PC-9 (cell line): ENCODE measurements around the gene CCNH. TPM values are rescaled to one million over a fixed set of nuclear protein-coding genes. Genes with fewer than 3 reads are reported as not detected.

ENCODE experiments used
- BruUV-seq: library from RNA; stranded (reverse); fragments of 400-500 nt; replicated peaks from 2 replicates; lab custom pipeline; 2021; lab: Mats Ljungman, UMichigan
- CTCF ChIA-PET: fragments of 300-600 bp; sonication (Branson Sonifier 250); formaldehyde crosslinking; loops from one replicate; lab custom pipeline; 2022; ENCODE audit warnings: antibody characterized with exemption; lab: Charles Lee
- POLR2A ChIA-PET: fragments of 300-600 bp; sonication (Branson Sonifier 250); formaldehyde crosslinking; loops from one replicate; lab custom pipeline; 2022; ENCODE audit warnings: antibody characterized with exemption; ENCODE audit not compliant: unreplicated experiment; lab: Charles Lee
- DNase-seq, 2 experiments: peaks; one replicate each; pipeline versions ENCODE4 v3.0.0 to v3.0.0-alpha.2; 2015 to 2022; ENCODE audit warnings: mixed read lengths in 1 of 2
- H2AFZ ChIP-seq: fragments of 200-600 bp; sonication (generic); 2 replicates; pipeline ENCODE4 v1.8.1; 2017; ENCODE audit warnings: antibody characterized with exemption
- H3F3A ChIP-seq: fragments of 200-600 bp; sonication (generic); 2 replicates; pipeline ENCODE4 v1.8.1; 2017; ENCODE audit warnings: antibody characterized with exemption, mild to moderate bottlenecking, low read depth; ENCODE audit not compliant: insufficient read depth
- H3K27ac ChIP-seq: fragments of 200-600 bp; sonication (generic); 2 replicates; pipeline ENCODE4 v1.6.1; 2016; ENCODE audit warnings: mixed run types
- H3K27me3 ChIP-seq: fragments of 200-600 bp; sonication (generic); 2 replicates; pipeline ENCODE4 v1.6.1; 2016; ENCODE audit warnings: low read depth, mixed run types; ENCODE audit not compliant: insufficient read depth
- H3K36me3 ChIP-seq: fragments of 200-600 bp; sonication (generic); 2 replicates; pipeline ENCODE4 v1.6.1; 2016; ENCODE audit warnings: low read depth, mixed run types
- H3K4me1 ChIP-seq: fragments of 200-600 bp; sonication (generic); replicated peaks from 2 replicates; pipeline ENCODE4 v1.6.1; 2016; ENCODE audit warnings: mixed run types; ENCODE audit not compliant: insufficient read depth
- H3K4me2 ChIP-seq: fragments of 200-600 bp; sonication (generic); 2 replicates; pipeline ENCODE4 v1.6.1; 2017; ENCODE audit warnings: mixed run types
- H3K4me3 ChIP-seq: fragments of 200-600 bp; sonication (generic); 2 replicates; pipeline ENCODE4 v1.6.1; 2016; ENCODE audit warnings: mixed run types
- H3K79me2 ChIP-seq: fragments of 200-600 bp; sonication (generic); 2 replicates; pipeline ENCODE4 v1.6.1; 2017; ENCODE audit warnings: low read depth, mixed run types
- H3K9me2 ChIP-seq: fragments of 200-600 bp; sonication (generic); 2 replicates; pipeline ENCODE4 v1.8.1; 2017; ENCODE audit warnings: mild to moderate bottlenecking; ENCODE audit not compliant: insufficient read depth
- H3K9me3 ChIP-seq: fragments of 200-600 bp; sonication (generic); 2 replicates; pipeline ENCODE4 v1.8.1; 2016; ENCODE audit warnings: low read depth; ENCODE audit not compliant: insufficient read depth
- H4K20me1 ChIP-seq: fragments of 200-600 bp; sonication (generic); 2 replicates; pipeline ENCODE4 v1.8.1; 2017; ENCODE audit not compliant: insufficient read depth
- EZH2 ChIP-seq: fragments of 200-600 bp; sonication (generic); IDR thresholded peaks from 2 replicates; pipeline ENCODE4 v1.8.0; 2017; ENCODE audit warnings: antibody characterized with exemption, low read depth
- intact Hi-C: fragments of 100-400 bp; cut with micrococcal nuclease; formaldehyde crosslinking; loops from one replicate; pipeline ENCODE4 v1.10.0; 2022; ENCODE audit not compliant: unreplicated experiment
- total RNA-seq: library from RNA; stranded (reverse); gene quantifications from 2 replicates; pipeline ENCODE4 v1.2.3, GENCODE V29; 2021
- TF ChIP-seq, protein P1 (sequence below): fragments of 200-600 bp; sonication (generic); conservative IDR thresholded peaks from 2 replicates; pipeline ENCODE4 v1.6.1; 2017; ENCODE audit warnings: mixed run types, antibody characterized with exemption, mild to moderate bottlenecking, moderate library complexity

CCNH gene
- total RNA-seq, 1 experiment from 2014 or later, result 38.5 TPM

DNA sequence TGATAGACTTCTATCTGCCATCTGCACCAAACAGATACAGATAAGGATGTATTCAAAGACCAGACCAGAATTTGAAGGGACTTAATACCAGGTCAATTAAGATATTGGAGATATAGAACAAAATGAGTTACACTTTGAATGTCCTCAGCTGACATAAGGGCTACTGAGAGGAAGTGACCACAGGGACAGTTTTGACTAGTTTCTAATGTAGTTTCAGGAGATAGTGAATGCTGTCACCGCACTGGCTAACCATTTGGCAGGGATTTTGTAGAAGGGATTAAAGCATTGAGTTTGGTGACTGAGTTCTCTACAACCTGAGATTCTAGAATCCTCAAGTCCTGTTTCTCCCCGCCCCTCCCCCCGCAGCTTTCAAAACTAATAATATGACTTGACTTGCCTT lies 22.7 kb downstream of the CCNH start:
- TF ChIP-seq, protein P1, sequence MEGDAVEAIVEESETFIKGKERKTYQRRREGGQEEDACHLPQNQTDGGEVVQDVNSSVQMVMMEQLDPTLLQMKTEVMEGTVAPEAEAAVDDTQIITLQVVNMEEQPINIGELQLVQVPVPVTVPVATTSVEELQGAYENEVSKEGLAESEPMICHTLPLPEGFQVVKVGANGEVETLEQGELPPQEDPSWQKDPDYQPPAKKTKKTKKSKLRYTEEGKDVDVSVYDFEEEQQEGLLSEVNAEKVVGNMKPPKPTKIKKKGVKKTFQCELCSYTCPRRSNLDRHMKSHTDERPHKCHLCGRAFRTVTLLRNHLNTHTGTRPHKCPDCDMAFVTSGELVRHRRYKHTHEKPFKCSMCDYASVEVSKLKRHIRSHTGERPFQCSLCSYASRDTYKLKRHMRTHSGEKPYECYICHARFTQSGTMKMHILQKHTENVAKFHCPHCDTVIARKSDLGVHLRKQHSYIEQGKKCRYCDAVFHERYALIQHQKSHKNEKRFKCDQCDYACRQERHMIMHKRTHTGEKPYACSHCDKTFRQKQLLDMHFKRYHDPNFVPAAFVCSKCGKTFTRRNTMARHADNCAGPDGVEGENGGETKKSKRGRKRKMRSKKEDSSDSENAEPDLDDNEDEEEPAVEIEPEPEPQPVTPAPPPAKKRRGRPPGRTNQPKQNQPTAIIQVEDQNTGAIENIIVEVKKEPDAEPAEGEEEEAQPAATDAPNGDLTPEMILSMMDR, result no peak
- TF ChIP-seq EZH2, result no peak
- H3K4me2 ChIP-seq, result no peak overlapping the region
- no peak overlapping the region for H2AFZ ChIP-seq
- H3K36me3 ChIP-seq, result peaks cover 66% of the 10 kb centered on the region
- no peak overlapping the region for H3K27ac ChIP-seq
- no peaks in the 10 kb centered on the region for H3K9me2 ChIP-seq
- CTCF ChIA-PET, result interaction anchor here (0.7 kb wide), 1 partner anchor 119 kb away, joined by 4 read pairs; no protein-coding TSS in a partner anchor
- H3K4me1 ChIP-seq, result peaks cover 22% of the 10 kb centered on the region
- POLR2A ChIA-PET, result interaction anchor here (0.6 kb wide), 1 partner anchor 42 kb away, joined by 4 read pairs; no protein-coding TSS in a partner anchor
- H4K20me1 ChIP-seq, result no peaks in the 10 kb centered on the region
- intact Hi-C loops, result no loop called here
- H3K79me2 ChIP-seq, result no peaks in the 10 kb centered on the region
- H3K27me3 ChIP-seq, result no peaks in the 10 kb centered on the region
- no peak overlapping the region for H3K4me3 ChIP-seq
- no peak for DNase-seq
- H3K9me3 ChIP-seq, result no peaks in the 10 kb centered on the region; the same call in 1 of the 2 replicates
- H3F3A ChIP-seq, result peaks cover 21% of the 10 kb centered on the region
- BruUV-seq, result no TSS peak

DNA sequence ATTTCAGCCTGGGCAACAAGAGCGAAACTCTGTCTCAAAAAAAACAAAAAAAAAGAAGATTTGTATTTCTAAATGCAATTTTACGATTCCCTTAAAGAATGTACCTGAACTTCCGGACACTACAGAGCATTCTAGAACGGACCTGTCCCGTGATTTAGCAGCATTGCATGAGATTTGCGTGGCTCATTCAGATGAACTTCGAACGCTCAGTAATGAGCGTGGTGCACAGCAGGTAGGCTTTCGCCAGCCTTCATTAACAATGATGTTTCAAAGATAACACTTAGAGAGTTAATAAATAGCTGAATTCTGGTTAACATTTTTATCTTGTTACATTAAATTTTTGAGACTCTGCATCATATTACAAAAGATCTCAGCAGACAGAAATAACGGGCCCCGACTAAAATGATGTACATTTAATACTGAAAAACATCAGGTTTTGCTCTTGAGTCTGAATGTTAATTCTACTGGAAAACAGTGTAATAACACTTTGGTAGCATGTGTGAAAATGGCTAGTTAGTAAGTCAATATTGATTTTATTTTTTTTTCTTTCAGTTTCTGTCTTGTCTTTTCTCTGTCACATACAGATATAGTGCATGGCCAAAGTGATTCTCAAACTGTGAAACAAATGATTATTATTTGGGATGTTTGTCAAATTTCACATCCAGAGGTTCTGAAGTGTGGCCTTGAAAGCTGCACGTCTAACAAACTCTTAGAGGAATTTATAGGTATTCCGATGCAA lies 23.3 kb downstream of the CCNH start:
- no peak for TF ChIP-seq EZH2
- TF ChIP-seq, protein P1, result no peak
- H3K27ac ChIP-seq, result no peak overlapping the region
- H2AFZ ChIP-seq, result no peak overlapping the region
- intact Hi-C loops, result no loop called here
- DNase-seq, result no peak
- no TSS peak for BruUV-seq
- no peaks in the 10 kb centered on the region for H3K27me3 ChIP-seq
- H3K36me3 ChIP-seq, result peaks cover 60% of the 10 kb centered on the region
- no peaks in the 10 kb centered on the region for H3K79me2 ChIP-seq
- no peaks in the 10 kb centered on the region for H3K9me2 ChIP-seq
- no peak overlapping the region for H3K4me3 ChIP-seq
- ChIA-PET CTCF (interaction anchor here (0.7 kb wide), 1 partner anchor 120 kb away, joined by 4 read pairs; no protein-coding TSS in a partner anchor), POLR2A (no interaction called here)
- H3K9me3 ChIP-seq, result no peaks in the 10 kb centered on the region; the same call in 1 of the 2 replicates
- no peak overlapping the region for H3K4me2 ChIP-seq
- H3F3A ChIP-seq, result peaks cover 15% of the 10 kb centered on the region
- peaks cover 16% of the 10 kb centered on the region for H3K4me1 ChIP-seq
- no peaks in the 10 kb centered on the region for H4K20me1 ChIP-seq

DNA sequence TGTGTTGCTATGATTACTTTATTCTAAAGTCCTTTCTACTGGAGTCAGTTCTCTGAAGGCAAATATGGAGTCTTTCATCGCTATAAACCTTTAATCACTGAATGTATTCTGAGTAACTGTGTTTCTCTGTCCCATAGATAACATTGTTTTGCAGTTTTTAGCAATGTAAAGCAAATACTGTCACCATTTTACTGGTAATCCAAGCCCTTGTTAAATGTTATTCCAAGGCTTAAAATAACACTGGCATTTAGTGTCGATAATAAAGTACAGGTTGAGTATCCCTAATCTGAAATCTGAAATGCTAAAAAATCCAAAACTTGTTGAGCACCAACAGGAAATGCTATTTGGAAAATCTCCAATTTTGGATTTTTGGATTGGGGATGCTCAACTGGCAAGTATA lies 24.6 kb downstream of the CCNH start:
- Histone ChIP-seq H3K4me3 (no peak overlapping the region), H3K36me3 (peaks cover 58% of the 10 kb centered on the region), H3K27me3 (no peaks in the 10 kb centered on the region), H3K9me2 (no peaks in the 10 kb centered on the region), H4K20me1 (no peaks in the 10 kb centered on the region), H3F3A (peaks cover 9% of the 10 kb centered on the region), H3K9me3 (no peaks in the 10 kb centered on the region; the same call in 1 of the 2 replicates), H3K4me2 (no peak overlapping the region), H3K79me2 (no peaks in the 10 kb centered on the region), H3K27ac (no peak overlapping the region), H2AFZ (no peak overlapping the region), H3K4me1 (peaks cover 3% of the 10 kb centered on the region; the same call in 1 of the 2 replicates)
- no peak for DNase-seq
- CTCF ChIA-PET, result no interaction called here
- POLR2A ChIA-PET, result no interaction called here
- no TSS peak for BruUV-seq
- intact Hi-C loops, result no loop called here
- TF ChIP-seq EZH2, result no peak
- TF ChIP-seq, protein P1, result no peak
